Activated CD4-positive, alpha-beta T cell treated with anti-CD3 and anti-CD28 coated beads, Interleukin-2, amount 10 ng/mL, durations not matched to agents 24 days and 14 days (primary cell): ENCODE measurements around the gene COL11A2. TPM values are rescaled to one million over a fixed set of nuclear protein-coding genes. Genes with fewer than 3 reads are reported as not detected.

Source experiments
- DNase-seq: peaks from one replicate; pipeline ENCODE4 v3.0.0; 2022
- H3K27ac Mint-ChIP-seq: one replicate; pipeline ENCODE4 v1.8.0; 2022; ENCODE audit warnings: mild to moderate bottlenecking, mixed read lengths
- H3K27me3 Mint-ChIP-seq: one replicate; pipeline ENCODE4 v1.8.0; 2022; ENCODE audit warnings: mixed read lengths
- H3K36me3 Mint-ChIP-seq: one replicate; pipeline ENCODE4 v1.8.0; 2022; ENCODE audit warnings: low read depth, mild to moderate bottlenecking, mixed read lengths
- H3K4me1 Mint-ChIP-seq: one replicate; pipeline ENCODE4 v1.8.0; 2021; ENCODE audit warnings: mixed read lengths
- H3K4me3 Mint-ChIP-seq: one replicate; pipeline ENCODE4 v1.8.0; 2022; ENCODE audit warnings: mild to moderate bottlenecking, moderate library complexity, mixed read lengths
- H3K9me3 Mint-ChIP-seq: one replicate; pipeline ENCODE4 v1.8.0; 2021; ENCODE audit warnings: mixed read lengths
- intact Hi-C: fragments of 100-400 bp; cut with micrococcal nuclease; formaldehyde crosslinking; loops from one replicate; pipeline ENCODE4 v1.15.1; 2023
- total RNA-seq: library from RNA; stranded (reverse); gene quantifications from 2 replicates; pipeline ENCODE4 v1.2.3, GENCODE V29; 2022

Gene COL11A2
- total RNA-seq, 1 donor from 2014 or later: 0.56 TPM

DNA sequence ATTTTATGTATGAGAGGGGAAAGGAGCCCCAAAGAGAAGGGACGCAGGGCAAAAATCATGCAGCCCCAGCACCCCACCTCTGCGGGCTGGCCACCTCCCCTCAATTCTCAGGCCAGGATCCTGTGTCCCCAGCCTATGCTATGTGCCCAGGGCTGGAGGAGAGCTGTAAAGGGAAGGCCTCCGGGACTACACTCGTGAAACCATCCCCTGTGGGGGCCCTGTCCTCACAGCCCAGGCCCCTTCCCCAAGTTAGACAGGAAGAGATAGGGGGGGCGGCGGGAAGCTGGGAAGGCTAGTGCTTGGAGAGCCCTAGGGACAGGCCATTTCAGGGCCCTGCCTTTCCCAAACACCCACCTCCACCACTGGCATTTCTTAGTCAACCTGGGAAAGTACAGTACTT lies 1.4 kb upstream of the COL11A2 start:
- Mint-ChIP-seq H3K27me3 (peaks cover 33% of the 10 kb centered on the region), H3K36me3 (peaks cover 46% of the 10 kb centered on the region), H3K4me1 (peaks cover 24% of the 10 kb centered on the region), H3K9me3 (no peaks in the 10 kb centered on the region), H3K27ac (no peak overlapping the region), H3K4me3 (no peak overlapping the region)
- intact Hi-C loops: no loop called here
- DNase-seq: no peak

DNA sequence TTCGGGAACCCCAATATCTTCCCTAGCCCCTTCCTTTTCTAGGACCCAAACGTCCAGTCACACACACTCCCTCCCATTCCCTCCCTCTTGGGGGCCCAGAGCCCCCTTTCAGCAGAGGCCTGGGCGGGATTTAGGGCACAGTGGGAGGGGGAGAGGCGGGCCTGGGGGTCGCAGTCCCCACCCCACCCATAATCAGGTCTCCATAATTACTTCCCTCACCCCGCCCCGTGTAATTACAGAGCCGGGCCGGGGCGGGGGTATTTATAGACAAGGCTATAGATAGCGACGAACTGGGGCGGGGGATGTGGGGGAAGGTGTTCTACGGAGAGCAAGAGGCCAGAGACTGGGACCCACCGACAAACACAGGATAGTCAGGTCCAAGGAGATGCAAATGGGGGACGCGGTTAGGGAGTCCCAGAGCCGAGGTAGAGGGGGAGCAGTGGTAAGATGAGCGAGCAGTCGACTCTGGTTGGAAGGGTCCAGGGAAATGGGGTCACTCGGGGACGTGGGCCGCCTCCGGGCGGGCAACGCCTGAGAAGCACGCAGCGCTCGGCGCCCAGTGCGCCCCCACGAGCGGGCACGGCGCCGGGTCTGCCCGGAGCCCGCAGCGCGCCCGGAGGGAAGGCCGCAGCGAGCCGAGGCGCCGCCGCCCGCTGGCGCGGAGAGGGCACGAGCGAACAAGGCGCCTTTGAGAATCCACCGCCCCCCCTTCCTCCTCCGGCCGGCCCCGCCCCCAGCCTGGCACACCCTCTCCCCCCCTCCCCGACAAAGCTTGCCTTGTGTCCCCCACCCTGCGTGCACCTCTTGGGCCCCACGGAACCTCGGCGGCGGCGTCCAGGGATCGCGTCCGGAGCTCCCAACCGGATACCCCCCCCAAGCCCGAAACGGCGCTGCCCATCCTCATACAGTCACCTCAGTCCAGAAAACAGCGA lies 670 bp upstream of the COL11A2 start:
- peak overlapping the region; percentile 11 for H3K4me3 Mint-ChIP-seq
- DNase-seq: no peak
- intact Hi-C loops: no loop called here

DNA sequence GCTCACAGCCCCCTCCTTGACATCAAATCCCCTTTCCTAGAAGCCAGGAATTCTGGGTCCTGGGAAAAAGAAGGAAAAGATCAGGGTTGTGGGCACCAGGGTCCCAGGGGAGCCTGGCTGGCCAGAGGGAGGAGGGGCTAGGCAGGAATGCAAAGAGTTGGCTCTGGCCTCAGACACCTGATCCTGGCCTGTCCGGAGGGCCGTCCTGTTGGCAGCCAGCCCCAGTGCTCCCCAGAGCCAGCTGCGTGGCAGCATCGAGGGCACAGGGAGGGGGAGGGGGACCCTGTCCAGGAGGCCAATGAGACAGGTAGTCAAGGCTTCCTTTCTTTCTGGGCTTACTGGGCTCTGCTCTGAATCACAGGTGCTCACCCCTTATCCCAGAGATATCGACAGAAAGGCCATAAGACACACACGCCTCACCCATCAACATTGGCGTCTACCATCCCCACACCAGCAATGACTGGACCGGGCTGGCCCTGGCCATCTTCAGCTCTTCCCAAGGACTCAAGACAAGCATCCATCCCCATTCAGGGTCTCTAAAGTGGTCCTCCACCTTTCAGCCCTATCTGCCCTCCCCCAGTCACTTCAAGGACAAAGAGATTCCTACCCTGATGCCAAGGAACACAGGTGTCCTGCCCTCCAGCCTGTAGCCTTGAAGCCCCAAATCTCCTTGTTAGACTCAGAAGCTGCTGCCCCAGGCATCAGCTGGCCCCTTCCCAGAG lies 723 bp downstream of the COL11A2 start:
- peaks cover 33% of the 10 kb centered on the region for H3K36me3 Mint-ChIP-seq

More for the DNA sequence above, 670 bp upstream of the COL11A2 start:
- Mint-ChIP-seq H3K36me3 (peaks cover 42% of the 10 kb centered on the region), H3K4me1 (peaks cover 20% of the 10 kb centered on the region), H3K27me3 (peaks cover 36% of the 10 kb centered on the region), H3K27ac (no peak overlapping the region), H3K9me3 (peaks cover under 1% of the 10 kb centered on the region)

DNA sequence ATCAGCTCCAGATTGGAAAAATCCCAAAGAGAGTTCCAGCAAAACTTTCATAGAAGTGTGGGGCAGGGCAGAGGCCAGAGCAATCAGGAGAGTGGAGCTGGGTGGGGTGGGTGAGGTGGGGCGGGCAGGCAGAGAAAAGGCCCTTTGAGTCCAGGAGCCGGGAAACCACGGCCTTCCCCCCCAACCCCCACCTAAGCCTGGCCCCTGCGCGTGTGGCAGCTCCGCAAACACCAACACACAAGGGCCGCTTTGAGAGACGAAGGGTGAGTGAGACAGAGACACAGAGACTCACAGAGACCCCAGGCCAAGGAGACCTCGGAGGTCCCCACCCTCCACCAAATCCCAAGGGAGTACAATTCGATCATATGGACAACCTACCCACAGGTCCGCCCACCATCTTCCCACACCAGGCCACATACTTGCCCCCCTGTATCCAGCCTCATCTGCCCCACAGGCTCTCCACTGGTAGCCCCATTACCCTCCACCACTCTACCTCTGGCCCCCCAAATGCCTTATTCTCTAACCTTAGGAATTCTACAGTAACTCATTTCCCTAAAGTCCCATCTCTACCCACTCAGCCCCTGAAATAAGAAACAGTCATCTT lies 1.7 kb downstream of the COL11A2 start:
- H3K4me1 Mint-ChIP-seq: peaks cover 18% of the 10 kb centered on the region
- intact Hi-C loops: no loop called here
- no peak for DNase-seq
- H3K36me3 Mint-ChIP-seq: peaks cover 24% of the 10 kb centered on the region
- H3K27ac Mint-ChIP-seq: no peak overlapping the region
- H3K9me3 Mint-ChIP-seq: peaks cover 7% of the 10 kb centered on the region
- H3K27me3 Mint-ChIP-seq: peaks cover 49% of the 10 kb centered on the region
- H3K4me3 Mint-ChIP-seq: no peak overlapping the region

More for the DNA sequence above, 723 bp downstream of the COL11A2 start:
- no peak overlapping the region for H3K4me3 Mint-ChIP-seq
- intact Hi-C loops: no loop called here
- peaks cover 7% of the 10 kb centered on the region for H3K9me3 Mint-ChIP-seq
- DNase-seq: no peak
- peaks cover 44% of the 10 kb centered on the region for H3K27me3 Mint-ChIP-seq
- H3K4me1 Mint-ChIP-seq: peaks cover 18% of the 10 kb centered on the region
- no peak overlapping the region for H3K27ac Mint-ChIP-seq

DNA sequence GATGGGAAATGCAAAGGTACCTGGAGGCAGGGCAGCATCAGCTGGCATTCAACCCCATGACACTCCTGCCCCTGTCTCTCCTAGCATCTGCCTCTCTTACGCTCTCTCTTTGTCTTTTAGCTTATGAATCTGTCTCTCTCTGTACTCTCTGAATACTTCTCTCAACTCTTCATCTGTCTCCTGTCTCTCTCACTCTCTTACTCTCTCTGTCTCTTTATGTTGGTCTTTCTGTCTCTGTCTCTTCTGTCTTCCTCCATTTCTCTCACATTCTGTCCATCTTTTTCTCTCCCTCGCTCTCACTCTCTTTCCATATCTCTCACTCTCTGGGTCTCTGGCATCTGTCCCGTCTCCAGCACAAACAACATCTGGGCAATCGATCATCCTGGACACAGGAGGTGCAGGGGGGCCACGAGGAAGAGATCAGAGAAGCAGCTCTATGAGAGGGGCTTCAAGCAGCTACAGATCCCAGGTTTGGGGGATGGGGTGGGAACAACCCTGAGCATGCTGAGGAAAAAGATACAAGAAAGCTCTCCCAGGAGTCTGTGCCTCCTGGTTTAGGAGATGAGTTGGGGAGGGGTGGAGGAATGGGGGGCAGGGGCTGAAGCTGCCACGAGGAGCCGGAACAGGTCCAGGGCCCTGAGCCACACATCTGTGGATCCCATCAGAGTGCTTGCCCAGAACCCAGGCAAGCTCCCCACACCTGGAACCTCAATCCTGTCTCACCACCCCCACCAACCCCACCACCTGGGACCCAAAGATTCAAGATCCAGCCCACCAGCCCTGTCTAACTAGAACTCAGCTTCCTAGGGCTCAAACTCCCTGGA lies 2.4 kb downstream of the COL11A2 start:
- H3K9me3 Mint-ChIP-seq: peaks cover 9% of the 10 kb centered on the region
- peaks cover 50% of the 10 kb centered on the region for H3K27me3 Mint-ChIP-seq
- DNase-seq: no peak
- H3K4me3 Mint-ChIP-seq: no peak overlapping the region
- H3K4me1 Mint-ChIP-seq: peaks cover 18% of the 10 kb centered on the region
- H3K36me3 Mint-ChIP-seq: peaks cover 17% of the 10 kb centered on the region
- H3K27ac Mint-ChIP-seq: no peak overlapping the region
- intact Hi-C loops: no loop called here

DNA sequence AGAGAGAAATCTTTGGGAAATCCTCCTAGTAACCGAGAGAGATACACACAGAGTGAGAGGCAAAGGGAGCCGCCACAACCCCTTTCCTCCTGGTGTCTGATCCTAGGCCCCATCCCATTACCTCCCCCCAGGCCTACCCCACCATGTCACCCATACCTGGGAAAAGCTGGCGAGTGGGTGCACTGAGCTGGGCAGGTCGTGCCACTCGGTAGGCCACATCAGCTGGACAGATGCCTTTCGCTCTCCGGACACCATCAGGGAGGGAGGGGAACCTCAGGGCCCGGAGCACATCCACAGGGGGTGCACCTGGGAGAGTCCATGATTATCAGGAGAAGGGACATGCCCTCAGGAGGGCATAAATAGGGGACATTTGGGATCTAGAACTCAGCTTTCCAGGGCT lies 3.1 kb downstream of the COL11A2 start:
- no peak for DNase-seq
- Mint-ChIP-seq H3K9me3 (peaks cover 15% of the 10 kb centered on the region), H3K4me3 (no peak overlapping the region), H3K27ac (no peak overlapping the region), H3K4me1 (peaks cover 23% of the 10 kb centered on the region), H3K27me3 (peaks cover 51% of the 10 kb centered on the region), H3K36me3 (peaks cover 18% of the 10 kb centered on the region)
- intact Hi-C loops: no loop called here

DNA sequence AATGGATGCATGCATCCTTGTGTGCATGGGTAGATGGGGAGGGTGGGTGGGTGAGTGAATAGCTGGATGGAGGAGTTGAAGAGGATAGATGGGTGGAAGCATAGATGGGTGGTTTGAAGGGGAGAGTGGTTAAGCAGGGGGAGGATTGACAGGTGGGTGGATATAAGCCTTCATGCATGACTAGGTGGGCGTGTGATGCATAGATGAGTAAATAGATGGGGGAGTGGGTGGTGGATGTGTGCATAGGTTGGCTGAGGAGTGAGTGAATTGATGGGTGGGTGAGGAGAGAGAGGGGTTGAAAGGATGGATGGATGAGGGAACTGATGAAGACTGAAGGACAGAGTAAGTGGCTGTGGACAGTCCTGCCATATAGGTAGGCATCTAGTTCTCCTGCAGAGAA lies 4.5 kb downstream of the COL11A2 start:
- Mint-ChIP-seq H3K27me3 (peaks cover 46% of the 10 kb centered on the region), H3K9me3 (peaks cover 27% of the 10 kb centered on the region), H3K4me3 (no peak overlapping the region), H3K27ac (no peak overlapping the region), H3K4me1 (peaks cover 32% of the 10 kb centered on the region), H3K36me3 (peaks cover 19% of the 10 kb centered on the region)
- intact Hi-C loops: no loop called here
- DNase-seq: no peak

- Mint-ChIP-seq H3K27ac (no peak overlapping the region), H3K4me1 (peaks cover 31% of the 10 kb centered on the region), H3K9me3 (peaks cover 30% of the 10 kb centered on the region), H3K27me3 (peaks cover 28% of the 10 kb centered on the region), H3K36me3 (peaks cover 21% of the 10 kb centered on the region), H3K4me3 (no peak overlapping the region)
- no peak for DNase-seq
- intact Hi-C loops: no loop called here
Observed at GRCh38 chr6:33185654-33186187, 6.5 kb downstream of the COL11A2 start.

GRCh38 chr6:33185190-33185589 lies 7.1 kb downstream of the COL11A2 start:
- Mint-ChIP-seq H3K36me3 (peaks cover 21% of the 10 kb centered on the region), H3K4me3 (no peak overlapping the region), H3K27ac (no peak overlapping the region), H3K4me1 (peaks cover 31% of the 10 kb centered on the region), H3K27me3 (peaks cover 23% of the 10 kb centered on the region), H3K9me3 (peaks cover 30% of the 10 kb centered on the region)
- DNase-seq: no peak
- intact Hi-C loops: no loop called here

GRCh38 chr6:33183071-33183683 lies 9.1 kb downstream of the COL11A2 start:
- H3K4me3 Mint-ChIP-seq: peak overlapping the region; percentile 27

GRCh38 chr6:33181141-33181540 lies 11.1 kb downstream of the COL11A2 start:
- Mint-ChIP-seq H3K9me3 (peaks cover 23% of the 10 kb centered on the region), H3K4me1 (peaks cover 21% of the 10 kb centered on the region), H3K27me3 (peaks cover 5% of the 10 kb centered on the region), H3K27ac (no peak overlapping the region), H3K4me3 (no peak overlapping the region), H3K36me3 (peaks cover 21% of the 10 kb centered on the region)
- intact Hi-C loops: no loop called here
- DNase-seq: no peak

More at GRCh38 chr6:33183071-33183683, 9.1 kb downstream of the COL11A2 start:
- H3K27ac Mint-ChIP-seq: peak overlapping the region; percentile 92
- peak; percentile 70 for DNase-seq
- peaks cover 29% of the 10 kb centered on the region for H3K4me1 Mint-ChIP-seq
- H3K27me3 Mint-ChIP-seq: peaks cover 16% of the 10 kb centered on the region
- peaks cover 21% of the 10 kb centered on the region for H3K36me3 Mint-ChIP-seq
- H3K9me3 Mint-ChIP-seq: peaks cover 30% of the 10 kb centered on the region
- intact Hi-C loops: no loop called here

DNA sequence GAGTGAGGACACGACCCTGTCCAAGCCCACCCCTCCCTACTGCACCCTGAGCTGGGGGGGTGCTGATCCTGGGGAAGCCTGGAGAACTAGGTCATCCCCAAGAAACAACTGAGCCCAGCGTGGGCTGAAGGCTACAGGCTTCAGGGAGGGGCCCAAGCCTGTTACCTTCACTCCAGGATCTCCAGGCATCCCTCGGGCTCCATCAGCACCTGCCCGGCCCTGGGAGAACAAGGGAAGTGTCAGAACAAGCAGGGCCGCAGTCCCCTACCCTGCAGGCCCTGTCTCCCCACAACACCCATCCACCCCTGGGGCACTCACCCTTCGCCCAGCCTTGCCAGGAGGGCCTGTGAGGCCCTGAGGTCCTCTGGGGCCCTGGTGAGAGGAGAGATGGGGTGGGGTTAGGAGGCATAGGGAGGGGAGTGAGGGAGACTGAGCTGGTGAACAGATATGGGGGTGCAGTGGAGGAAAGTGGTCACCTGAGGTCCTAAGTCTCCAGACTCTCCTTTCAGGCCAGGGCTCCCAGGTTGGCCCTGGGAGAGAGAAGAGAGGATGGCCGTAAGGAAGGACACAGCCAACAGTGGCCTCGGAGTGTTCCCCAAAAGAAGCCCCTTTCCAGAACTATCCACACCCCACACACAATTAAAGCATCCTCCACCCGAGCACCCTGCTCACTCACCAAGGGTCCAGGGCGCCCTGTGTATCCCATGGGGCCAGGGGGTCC lies 13.4 kb downstream of the COL11A2 start:
- Mint-ChIP-seq H3K9me3 (peaks cover 14% of the 10 kb centered on the region), H3K27me3 (no peaks in the 10 kb centered on the region), H3K4me3 (no peak overlapping the region), H3K27ac (no peak overlapping the region), H3K36me3 (peaks cover 13% of the 10 kb centered on the region), H3K4me1 (peaks cover 13% of the 10 kb centered on the region)
- DNase-seq: no peak
- intact Hi-C loops: no loop called here
